ENCODE data around the gene GNG7.
"Not testable (repeated sequence)": the region's sequence is repeated elsewhere in the genome, so short reads cannot be mapped to it uniquely, and the experiment has no call there.

Gene GNG7

DNA sequence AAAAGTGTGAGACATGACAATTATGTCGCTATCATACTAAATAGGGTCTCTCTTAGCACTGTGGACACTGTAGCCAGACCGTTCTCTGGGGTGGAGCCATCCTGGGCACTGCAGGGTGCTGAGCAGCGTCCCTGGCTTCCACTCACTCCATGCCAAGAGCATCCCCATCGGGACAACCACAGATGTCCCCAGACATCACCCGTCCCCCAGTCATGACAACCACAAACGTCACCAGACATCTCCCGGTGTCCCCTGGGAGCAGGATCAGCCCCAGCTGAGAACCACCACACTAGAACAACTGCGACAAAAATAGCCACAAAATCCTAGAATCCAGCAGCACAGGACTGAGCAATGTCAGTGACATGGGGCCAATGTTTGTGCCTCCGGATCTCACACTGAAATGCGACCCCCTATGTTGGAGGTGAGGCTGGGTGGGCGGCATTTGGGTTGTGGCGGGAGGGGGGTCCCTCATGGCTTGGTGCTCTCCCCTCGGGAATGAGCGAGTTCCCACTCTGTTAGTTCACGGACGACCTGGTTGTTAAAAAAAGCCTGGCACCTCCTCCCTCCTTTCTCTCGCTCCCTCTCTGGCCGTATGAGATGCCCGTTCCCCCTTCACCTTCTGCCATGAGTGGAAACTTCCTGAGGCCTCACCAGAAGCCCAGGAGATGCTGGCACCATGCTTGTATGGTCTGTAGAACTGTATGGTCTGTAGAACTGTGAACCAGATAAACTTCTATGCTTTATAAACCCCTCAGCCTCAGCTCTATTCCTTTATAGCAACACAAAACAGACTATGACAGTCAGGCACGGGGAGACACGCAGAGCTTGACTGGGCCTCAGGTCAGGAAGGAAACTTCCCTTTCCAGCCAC lies 132.7 kb downstream of the GNG7 start:
- DNase-seq = no peak

DNA sequence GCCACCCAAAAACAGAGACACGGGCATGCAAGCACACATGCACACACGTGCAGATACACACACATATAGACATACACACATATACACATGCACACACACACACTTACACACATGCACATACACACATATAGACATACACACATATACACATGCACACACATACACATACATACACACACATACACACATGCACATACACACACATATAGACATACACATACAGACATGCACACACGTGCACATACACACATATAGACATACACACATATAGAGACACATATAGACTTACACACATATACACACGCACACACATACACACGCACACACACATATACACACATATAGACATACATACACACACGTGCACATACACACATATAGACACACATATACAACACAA lies 134.5 kb downstream of the GNG7 start:
- no peak for DNase-seq

DNA sequence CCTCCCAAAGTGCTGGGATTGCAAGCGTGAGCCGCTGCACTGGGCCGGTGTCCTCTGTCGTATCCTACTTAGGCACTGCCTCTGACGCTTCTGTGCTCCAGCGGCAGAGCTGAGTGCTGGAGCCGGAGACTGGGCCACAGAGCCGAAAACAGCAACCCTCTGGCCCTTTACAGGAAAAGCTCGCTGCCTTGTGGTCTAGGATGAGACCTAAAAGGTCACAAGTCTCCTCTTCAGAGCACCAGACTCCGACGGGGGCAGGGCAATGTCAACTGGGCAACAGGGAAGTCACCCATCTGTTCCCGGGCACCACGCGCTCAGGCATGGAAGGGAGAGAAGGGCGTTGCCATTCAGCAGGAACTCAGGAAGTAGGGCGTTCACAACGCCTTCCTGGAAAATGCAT lies 134.9 kb downstream of the GNG7 start:
- DNase-seq = no peak

DNA sequence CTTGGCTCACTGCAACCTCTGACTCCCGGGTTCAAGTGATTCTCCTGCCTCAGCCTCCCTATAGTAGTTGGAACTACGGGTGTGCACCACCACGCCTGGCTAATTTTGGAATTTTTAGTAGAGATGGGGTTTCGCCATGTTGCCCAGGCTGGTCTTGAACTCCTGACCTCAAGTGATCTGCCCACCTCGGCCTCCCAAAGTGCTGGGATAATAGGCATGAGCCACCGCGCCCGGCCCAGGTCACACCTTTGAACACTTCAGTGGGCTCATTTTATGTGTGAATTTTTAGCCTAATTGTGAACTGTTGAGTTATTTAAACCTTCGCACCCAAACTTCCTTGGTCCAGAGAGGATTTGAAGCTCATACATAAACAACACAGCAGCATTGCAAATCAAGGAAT lies 138.9 kb downstream of the GNG7 start:
- DNase-seq = not testable (repeated sequence)

- peak; percentile 58 for DNase-seq
Observed at GRCh38 chr19:2561895-2562294, 140.6 kb downstream of the GNG7 start.

- DNase-seq = no peak
Observed at GRCh38 chr19:2561221-2561620, 141.3 kb downstream of the GNG7 start.

GRCh38 chr19:2560369-2560768 lies 142.1 kb downstream of the GNG7 start:
- no peak for DNase-seq

DNA sequence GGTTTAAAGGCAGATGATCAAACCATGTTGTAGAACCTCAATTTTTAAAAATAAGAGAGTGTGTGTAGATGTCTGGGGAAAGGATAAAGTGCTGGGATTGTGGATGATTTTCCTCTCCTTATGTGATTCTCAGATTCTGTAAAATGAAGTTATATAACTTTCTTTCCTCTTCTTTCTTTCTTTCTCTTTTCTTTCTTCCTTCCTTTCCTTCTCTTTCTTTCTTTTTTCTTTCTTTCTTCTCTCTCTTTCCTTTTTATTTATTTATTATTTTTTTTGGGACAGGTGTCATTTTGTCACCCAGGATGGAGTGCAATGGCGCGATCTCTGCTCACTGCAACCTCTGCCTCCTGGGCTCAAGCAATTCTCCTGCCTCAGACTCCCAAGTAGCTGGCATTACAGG lies 144.0 kb downstream of the GNG7 start:
- DNase-seq = no peak

DNA sequence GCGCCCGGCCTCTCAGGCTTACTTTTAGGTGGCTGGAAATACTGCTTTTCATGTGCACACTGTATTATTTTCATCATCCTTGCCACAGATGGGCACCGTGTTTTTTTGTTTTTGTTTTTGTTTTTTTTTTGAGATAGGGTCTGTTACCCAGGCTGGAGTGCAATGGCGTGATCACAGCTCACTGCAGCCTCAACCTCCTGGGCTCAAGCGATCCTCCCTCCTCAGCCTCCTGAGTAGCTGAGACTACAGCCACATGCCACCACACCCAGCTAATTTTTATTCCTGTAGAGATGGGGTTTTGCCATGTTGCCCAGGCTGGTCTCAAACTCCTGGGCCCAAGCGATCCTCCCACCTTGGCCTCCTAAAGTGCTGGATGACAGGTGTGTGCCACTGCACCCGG lies 144.4 kb downstream of the GNG7 start:
- DNase-seq = not testable (repeated sequence)

DNA sequence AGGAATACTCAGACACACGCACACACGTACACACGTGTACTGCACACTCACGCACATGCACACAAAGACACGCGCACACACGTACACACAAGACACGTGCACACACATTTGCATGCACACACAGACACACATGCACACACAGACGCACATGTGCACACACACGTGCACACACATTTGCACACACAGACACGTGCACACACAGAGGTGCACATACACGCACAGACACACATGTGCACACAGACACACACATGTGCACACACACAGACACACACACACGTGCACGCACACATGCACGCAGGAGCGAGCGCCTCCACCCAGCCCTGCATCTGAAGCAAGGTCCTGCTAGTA lies 145.4 kb downstream of the GNG7 start:
- DNase-seq = no peak

- DNase-seq = no peak
Observed at GRCh38 chr19:2556221-2557092, 146.0 kb downstream of the GNG7 start.

DNA sequence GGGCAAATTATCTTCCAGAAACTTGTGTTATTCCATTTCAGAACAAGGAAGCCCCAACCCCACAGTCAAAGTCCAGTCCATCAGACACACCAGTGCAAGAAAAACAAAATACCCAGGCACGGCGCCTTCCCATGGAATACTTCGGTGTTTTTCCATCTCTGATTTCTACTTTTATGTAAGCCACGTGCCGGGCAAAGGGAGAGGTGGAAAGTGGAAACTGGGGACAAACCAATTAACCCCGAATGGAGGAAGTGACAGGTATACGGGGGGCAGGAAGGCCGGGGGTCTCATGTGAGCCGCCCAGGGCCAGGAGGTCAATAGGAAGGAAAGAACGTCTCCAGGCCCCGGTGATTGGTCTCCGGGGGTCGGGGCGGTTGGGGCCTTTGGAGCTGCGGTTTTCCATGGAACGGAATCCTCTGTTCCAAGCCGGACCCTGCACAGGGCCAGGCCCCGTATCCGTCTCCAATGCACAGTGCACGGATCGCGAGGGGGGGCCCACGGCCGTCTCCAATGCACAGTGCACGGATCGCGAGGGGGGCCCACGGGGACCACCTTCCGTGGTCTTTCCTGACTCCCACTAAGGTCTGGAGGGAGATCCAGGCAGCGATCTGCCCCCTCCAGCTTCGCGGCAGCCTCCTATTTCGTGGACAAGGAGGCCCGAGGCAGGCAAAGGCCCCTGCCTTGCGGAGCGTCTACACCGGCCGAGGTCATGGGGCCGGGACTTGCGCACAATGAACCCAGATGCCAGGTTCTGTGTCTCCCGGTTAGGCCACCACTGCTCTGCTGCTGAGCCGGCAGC lies 146.9 kb downstream of the GNG7 start:
- no peak for DNase-seq

DNA sequence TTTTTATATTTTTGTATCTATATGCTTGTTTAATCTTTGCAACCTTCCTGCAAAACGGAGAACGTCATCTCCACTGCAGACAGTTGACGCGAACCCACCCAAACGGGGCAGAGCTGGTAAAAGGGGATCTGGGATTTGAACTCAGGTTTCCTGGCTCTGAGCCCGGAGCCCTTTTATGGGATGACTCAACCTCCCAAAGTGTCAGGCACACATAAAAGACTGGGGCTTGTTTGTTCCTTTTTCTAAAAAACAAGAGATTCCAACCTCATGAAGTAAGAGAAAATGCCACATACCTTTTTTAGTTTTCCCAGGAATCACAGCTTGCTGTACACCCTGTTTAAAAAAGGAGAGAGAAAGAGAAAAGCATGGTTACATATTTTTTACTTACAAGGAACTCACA lies 147.6 kb downstream of the GNG7 start:
- no peak for DNase-seq

- DNase-seq = no peak
Observed at GRCh38 chr19:2553510-2553909, 149.0 kb downstream of the GNG7 start.

DNA sequence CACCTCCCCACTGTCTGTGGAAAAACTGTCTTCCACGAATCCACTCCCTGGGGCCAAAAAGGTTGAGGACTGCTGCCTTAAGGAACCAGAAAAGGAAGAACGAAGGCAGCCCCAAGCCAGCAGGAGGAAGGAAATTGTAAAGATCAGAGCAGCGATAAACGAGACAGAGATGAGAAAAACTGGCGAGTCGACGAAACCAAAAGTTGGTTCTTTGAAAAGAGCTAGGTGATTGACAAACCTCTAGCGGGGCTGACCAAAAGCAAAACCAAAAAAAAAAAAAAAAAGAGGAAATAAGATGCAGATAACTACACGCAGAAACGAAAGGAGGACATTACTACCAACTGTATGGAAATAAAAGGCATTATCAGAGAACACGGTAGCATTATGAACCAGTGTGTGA lies 149.6 kb downstream of the GNG7 start:
- DNase-seq = peak; percentile 67

DNA sequence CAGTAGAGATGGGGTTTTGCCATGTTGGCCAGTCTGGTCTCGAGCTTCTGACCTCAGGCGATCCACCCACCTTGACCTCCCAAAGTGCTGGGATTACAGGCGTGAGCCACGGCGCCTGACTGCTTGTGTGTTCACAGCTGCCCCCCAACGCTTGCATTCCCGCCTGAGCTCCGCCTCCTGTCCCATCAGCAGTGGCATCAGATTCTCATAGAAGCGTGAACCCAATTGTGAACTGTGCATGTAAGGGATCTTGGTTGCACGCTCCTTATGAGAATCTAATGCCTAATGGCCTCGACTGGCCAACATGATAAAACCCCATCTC lies 150.7 kb downstream of the GNG7 start:
- DNase-seq = no peak

GRCh38 chr19:2551172-2551863 lies 151.2 kb downstream of the GNG7 start:
- no peak for DNase-seq

DNA sequence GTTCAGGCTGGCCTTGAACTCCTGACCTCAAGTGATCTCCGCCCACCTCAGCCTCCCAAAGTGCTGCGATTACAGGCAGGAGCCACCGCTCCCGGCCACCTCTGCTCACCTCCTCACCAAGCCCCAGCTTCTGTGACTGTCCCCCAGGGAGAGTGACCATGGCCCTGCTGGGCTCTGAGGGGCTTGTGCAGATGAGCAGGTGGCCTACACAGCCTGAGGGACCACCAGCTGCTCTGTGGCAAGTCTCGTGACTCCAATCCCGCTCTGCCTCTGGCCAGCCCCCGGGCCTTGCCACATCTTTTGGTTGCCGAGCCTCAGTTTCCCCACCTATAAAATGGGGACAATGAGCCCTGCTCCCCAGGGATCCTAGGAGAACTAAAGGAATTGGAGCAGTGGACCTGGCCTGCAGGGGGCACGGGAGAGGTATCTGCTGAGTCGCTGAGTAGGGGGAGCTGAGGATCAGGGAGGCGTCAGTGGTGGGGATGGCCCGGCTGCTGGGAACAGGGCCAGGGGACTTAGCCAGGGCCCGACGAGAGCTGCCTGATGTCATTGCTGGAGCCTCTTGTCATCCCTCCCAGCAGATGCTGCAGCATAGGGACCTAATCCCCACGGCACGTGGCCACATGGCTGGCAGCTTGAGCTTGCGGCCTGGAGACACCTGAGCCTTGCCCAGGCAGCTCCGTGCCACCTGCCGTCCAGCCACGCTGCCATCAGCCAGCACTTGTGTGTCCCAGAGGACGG lies 151.9 kb downstream of the GNG7 start:
- no peak for DNase-seq

GRCh38 chr19:2549701-2550191 lies 152.7 kb downstream of the GNG7 start:
- DNase-seq = no peak

GRCh38 chr19:2548966-2549365 lies 153.5 kb downstream of the GNG7 start:
- no peak for DNase-seq

- DNase-seq = no peak
Observed at GRCh38 chr19:2547721-2548120, 154.8 kb downstream of the GNG7 start.
